Esophagus mucosa (tissue), 1 donor: ENCODE results near the gene FAM216A. TPM values are rescaled to one million over a fixed set of nuclear protein-coding genes. Genes with fewer than 3 reads are reported as not detected.
"Not testable (repeated sequence)": the region's sequence is repeated elsewhere in the genome, so short reads cannot be mapped to it uniquely, and the experiment has no call there.

ENCODE experiments used
- ATAC-seq: fragments of 200-7000 bp; cut with Tn5 transposase; one replicate; pipeline ENCODE4 v1.9.1; 2020
- total RNA-seq: library from RNA; stranded (reverse); gene quantifications from one replicate; pipeline ENCODE4 v1.2.4, GENCODE V29; 2023
- donor health status: DM: yes; HTN: yes; CAD: no.

Gene FAM216A, protein sequence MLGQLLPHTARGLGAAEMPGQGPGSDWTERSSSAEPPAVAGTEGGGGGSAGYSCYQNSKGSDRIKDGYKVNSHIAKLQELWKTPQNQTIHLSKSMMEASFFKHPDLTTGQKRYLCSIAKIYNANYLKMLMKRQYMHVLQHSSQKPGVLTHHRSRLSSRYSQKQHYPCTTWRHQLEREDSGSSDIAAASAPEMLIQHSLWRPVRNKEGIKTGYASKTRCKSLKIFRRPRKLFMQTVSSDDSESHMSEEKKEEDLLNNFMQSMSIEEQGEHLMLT
- total RNA-seq = 2.2 TPM

DNA sequence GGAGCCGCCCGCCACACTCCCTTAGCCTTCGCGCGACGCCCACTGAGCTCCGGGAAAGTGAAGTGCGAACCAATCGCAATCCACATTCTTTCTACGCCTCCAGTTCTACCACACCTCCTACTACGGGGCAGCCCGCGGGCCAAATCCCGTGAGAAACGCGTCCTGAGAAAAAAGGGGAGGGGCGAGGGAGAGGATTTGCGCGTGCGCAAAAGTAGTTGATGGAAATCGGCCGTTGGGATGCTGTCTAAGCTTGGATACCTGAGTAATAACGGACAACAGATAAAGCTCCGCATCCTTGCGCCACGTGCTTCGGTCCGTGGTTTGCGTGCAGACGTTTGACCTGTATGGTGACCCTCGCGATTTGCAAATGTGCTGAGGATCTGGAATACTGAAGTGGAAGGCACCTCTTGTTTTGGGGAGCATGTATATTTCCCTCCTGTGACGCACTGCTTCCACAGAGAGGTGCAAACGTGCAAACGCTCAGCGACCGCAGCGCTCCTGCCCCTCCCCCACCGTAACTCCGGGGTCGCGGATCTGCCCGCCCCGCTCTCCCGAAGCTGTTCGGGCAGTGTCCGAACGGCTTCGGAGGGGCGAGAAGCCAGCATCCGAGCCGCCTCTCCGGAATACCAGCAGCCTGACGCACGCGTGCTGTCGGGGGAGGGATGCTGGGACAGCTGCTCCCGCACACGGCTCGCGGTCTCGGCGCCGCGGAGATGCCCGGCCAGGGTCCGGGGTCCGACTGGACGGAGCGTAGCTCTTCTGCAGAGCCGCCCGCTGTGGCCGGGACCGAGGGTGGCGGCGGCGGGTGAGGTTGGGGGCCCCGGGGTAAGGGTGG is at the start of gene FAM216A, which contains the start of gene GPN3:
Gene FAM216A, plus strand, starts transcription at position 632 of the 835 bp plus-strand sequence. Its CDS starts 31 bp downstream, at position 663.
Gene GPN3, minus strand, starts transcription at position 44 of the 835 bp plus-strand sequence. CDS start 54 bp downstream, outside the sequence.
- ATAC-seq = peak; percentile 98

DNA sequence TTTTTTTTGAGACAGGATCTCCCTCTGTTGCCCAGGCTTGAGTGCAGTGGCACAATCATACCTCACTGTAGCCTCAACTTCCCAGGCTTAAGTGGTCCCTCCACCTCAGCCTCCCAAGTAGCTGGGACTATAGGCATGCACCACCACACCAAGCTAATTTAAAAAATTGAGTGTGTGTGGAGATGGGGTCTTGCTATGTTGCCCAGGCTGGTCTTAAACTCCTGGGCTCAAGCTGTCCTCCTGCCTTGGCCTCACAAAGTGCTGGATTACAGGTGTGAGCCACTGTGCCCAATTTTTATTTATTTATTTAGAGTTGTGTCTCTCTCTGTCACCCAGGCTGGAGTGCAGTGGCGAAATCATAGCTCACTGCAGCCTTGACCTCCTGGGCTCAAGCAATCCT is 48.0 kb upstream of the FAM216A start:
- not testable (repeated sequence) for ATAC-seq

DNA sequence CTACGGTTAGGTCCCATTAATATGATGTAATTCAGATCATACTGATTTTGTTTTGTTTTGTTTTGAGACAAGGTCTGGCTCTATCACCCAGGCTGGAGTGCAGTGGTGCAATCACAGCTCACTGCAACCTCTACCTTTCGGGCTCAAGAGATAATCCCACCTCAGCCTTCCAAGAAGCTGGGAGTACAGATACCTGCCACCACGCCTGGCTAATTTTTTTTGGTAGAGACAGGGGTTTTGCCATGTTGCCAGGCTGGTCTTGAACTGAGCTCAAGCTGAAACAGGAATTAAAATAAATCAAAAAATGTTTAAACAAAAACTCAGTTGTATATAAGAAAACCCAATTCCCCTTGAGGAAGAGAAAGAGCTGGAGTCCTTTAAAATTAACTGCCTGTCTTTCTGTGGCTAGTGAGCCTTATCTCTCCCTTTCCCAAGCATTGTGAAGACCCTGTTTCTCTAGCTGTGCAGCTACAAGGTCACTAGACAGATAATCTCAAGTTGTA is 47.4 kb upstream of the FAM216A start:
- ATAC-seq = no peak

DNA sequence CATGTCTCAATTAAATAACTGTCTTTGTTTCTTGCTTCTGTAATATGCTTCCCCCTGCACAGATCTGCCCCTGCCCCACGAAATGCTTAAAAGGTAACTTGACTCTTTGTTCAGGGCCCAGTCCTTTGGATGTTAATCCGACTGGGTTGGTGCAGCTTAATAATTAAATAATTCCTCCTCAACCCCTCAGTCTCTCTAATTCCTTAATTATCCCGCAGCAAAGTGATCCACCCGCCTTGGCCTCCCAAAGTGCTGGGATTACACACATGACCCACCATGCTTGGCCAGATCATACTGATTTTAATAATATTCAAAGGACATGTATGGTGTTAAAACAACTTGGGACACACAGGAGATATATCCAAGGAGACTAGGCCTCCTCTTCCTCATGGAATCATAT is 46.9 kb upstream of the FAM216A start:
- ATAC-seq = no peak

DNA sequence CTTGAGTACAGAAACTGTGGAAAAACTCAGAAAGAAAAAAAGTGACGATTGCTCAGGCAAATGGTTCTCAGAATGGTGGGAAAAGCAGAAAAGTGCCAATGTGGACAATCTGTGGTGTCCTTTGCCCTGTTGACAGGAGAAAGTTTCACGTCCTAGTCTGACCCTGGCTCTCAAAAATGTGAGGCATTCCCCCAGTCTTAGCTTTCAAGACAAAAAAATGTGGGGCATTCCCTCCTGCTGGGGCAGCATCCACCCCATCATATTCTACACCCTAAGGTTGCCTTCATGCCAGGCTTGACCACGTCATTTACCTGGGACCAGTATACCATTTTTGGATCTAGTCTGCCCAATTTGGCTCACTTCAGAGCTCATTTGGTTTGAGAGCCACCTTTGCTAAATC is 44.4 kb upstream of the FAM216A start:
- ATAC-seq = no peak

DNA sequence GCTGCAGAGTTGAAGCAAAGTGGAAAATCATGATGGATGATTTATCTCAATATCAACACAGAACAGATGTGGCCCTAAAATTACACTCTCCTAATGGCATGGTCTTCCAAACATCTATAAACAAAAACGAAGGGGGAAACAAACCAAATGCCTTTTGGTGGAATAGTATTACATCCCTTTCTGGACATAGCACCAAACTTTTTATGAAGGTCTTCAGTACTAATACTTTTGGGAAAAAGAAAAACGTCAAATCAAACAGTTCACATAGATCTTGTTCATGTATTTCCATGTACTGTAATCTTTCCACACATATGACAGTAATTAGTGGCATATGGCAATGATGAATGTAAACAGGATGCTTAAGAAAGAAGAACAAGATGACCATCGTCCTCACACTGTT is 42.2 kb upstream of the FAM216A start:
- ATAC-seq = no peak

DNA sequence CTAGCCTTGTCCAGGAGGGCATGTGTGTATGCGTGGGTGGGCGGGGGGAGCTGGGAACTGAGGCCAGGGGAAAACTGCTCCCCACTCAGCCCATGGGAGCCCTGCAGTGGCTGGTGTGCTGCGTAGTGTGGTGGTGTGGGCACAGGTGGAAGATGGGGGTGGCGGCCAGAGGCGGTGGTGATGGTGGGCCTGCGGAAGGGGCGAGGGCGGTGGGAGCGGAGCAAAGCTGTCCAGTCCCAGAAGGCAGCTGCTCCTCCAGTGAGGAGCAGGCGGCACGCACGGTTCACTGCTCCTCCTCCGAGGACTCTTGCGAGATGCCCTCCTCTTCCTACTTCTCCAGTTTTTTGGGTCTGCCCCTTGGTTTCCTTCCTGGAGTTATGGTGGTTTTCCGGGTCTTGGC is 39.0 kb upstream of the FAM216A start:
- not testable (repeated sequence) for ATAC-seq

DNA sequence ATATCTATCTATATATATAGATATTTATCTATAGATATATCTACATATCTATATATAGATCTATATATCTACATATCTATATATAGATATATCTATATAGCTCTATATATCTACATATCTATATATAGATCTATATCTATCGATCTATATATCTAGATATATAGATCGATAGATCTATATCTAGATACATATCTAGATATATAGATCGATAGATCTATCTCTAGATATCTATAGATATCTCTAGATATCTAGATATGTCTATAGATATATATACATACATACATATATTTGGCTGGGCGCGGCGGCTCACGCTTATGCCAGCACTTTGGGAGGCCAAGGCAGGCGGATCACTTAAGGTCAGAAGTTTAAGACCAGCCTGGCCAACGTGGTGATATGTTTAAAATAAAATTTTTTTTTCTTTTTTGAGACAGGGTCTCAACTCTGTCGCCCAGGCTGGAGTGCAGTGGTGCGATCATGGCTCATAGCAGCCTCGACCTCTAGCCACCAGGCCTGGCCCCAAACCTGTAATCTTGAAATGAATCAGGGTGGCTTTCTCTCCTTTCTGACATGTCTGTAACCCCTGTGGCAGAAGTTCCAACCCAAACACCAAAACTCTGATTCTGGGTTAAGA is 36.6 kb upstream of the FAM216A start:
- ATAC-seq = no peak

DNA sequence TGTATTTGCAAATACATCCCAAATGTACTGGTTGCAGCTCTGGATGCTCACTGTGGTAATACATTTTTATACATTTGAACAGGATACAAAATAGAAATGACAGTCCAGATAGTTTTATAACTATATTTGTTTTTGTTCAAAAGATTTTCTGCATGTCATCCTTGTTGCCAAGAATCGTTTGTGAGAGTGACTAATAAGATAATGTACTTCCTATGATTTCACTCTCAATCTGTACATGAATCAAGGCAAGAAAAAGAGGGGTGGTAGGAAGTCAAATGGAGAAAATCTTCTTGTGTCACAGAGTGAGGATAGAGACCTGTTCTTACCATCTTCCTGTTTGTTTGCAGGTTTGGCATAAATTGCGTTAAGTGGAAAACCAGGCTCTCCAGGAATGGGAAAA is 32.4 kb upstream of the FAM216A start:
- ATAC-seq = no peak

DNA sequence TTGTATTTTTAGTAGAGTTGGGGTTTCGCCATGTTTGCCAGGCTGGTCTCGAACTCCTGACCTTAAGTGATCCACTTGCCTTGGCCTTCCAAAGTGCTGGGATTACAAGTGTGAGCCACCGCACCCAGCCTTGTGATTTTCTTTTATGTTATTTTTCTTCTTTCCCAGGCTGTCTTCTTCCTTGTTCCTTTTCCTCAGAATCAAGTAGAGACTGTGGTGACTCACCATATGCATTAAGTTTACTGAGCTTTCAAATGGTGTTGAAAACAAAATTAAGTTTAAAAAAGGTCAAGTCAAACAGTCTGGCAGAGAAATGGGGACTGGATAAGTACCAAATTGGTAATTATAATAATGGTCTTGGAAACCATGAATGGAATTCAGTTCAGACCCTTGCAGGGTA is 24.2 kb upstream of the FAM216A start:
- ATAC-seq = peak; percentile 64

DNA sequence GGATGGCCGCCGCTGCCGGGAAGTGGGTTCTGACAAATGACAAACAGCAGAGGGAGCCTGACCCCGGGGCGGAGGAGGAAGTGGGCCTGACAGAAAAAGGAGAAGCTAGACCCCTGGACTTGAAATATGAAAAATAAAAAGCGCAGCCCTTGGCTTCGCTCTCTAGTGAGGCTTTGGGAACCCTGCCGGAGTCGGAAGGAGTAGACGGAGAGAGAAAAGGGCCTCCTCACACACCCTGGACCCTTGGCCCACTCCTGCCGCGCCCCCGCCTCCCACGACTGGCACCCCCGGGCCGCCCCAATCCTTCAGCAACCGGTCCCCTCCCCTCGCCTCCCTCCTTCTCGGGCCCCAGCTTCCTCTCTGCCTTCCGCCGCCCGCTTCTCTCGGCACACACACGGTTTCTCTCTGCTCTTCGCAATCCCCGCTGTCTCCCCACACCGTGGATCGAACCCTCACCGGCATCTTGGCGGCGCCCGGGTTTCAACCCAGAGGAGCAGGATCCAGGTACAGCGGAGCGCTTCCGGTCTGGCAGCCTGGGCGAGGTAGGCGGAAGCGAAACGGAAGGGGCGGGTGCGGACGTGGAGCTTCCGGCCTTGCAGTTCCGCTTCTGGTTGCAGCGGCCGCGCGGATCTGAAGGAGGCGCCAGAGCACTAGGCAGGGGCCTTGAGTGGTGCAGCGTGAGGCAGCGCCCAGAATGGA is 18.7 kb upstream of the FAM216A start, which contains the start of gene ARPC3:
Gene ARPC3, minus strand, starts transcription at position 539 of the 699 bp plus-strand sequence. Its CDS starts 77 bp downstream, at position 462.
- peak; percentile 98 for ATAC-seq

DNA sequence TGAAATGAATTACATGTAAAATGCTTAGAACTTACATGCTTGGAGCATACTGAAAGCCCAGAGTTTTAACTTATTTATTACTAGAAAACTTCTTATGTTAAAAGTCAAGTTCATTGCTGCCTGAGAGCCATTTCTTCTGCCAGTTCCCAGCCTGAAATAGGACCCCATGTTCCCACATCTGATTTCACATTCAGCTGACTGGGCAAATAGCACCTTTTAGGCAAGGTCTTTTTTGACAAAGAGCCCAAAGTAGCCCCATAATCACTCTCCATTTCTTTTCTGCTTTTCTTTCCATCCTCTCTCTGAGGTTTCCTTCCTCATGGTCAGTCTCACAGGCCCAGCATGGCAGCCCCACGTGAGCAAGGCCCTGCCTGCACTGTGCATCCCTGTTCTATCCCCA is 17.4 kb upstream of the FAM216A start:
- ATAC-seq = no peak

DNA sequence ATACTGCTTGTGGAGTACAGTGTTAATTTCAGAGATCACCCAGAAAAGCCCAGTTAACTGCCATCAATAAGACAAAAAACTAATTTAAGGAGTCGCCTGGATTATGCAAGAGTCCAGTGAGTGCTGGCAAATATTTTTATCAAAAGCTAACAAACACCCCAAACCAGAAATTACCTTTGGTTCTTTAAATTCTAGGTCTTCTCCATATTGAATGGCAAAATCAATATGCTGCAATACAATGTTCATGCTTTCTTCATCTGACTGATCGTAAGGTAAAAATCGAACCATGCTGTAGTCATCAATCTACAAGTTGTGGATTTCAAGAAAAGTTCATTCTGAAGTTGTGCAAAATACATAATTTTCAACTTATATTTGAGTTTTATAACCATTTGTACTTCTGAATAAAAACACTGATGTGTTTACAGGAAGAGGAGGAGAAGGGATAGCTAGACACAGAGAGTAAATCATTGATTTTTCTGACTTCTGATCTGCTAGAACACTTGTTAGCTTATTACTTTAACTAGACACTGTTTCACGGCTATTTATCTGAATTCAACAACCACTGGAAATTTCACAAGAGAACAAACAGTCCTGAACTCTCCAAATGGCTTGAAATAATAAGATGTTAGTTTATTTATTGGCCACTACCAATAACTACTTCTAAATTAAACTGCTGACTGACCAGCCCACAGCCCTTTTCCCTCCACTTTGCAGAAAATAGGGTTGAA is 14.9 kb upstream of the FAM216A start:
- no peak for ATAC-seq

DNA sequence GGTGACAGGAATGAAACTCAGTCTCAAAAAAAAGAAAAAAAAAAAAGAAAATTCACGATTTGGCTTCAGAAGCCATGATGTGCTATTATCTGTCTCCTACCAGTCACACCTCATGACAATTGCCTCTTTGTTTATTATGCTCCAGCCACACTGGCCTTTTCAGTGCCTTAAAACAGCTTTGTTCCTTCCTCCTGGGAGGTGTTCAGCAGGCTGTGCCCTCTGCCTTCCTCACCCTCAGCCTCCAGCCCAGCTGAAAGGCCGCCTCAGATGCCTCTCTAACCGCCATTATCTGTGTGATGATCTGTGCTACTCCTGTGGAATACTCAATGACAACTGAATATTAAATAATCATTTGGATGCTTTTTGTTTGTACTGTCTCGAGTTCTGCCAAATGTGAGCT is 9.9 kb upstream of the FAM216A start:
- ATAC-seq = no peak

DNA sequence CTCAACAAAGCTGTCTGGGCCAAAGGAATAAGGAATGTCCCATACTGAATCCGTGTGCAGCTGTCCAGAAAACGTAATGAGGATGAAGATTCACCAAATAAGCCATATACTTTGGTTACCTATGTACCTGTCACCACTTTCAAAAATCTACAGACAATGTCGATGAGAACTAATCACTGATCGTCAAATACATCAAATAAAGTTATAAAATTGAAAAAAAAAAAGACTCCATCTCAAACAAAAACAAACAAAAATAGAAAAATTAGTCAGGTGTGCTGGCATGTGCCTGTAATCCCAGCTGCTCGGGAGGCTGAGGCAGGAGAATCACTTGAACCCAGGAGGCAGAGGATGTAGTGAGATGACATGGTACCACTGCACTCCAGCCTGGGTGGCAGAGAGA is 7.5 kb upstream of the FAM216A start:
- not testable (repeated sequence) for ATAC-seq

DNA sequence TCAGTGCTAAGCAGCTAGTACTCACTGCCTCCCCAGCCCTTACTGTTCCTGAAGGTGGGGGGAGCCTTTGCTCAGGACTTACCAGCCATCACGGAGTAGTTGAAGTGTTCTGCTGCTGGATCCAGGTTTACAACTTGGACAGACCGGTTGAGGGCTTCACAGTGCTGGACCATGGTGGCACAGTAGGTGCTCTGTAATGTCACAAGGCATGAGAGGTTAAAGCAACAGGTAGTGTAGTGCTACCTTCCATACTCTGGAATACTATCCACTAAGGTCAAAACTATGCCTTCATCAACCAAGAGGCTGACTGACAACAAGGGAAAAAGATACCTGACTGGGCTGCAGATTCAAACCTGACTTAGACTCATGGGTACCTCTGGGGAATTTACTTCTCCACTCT is 3.6 kb upstream of the FAM216A start:
- no peak for ATAC-seq

DNA sequence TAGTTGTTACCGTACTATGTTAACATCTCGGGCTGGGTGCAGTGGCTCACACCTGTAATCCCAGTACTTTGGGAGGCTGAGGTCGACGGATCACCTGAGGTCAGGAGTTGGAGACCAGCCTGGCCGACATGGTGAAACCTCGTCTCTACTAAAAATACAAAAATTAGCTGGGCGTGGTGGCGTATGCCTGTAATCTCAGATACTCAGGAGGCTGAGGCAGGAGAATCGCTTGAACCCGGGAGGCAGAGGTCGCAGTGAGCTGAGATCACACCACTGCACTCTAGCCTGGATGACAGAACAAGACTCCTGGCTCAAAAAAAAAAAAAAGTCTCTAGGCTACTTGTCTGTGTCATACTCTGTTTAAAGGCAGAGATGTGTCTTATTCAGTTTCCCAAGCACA is 2.9 kb upstream of the FAM216A start:
- ATAC-seq = not testable (repeated sequence)

DNA sequence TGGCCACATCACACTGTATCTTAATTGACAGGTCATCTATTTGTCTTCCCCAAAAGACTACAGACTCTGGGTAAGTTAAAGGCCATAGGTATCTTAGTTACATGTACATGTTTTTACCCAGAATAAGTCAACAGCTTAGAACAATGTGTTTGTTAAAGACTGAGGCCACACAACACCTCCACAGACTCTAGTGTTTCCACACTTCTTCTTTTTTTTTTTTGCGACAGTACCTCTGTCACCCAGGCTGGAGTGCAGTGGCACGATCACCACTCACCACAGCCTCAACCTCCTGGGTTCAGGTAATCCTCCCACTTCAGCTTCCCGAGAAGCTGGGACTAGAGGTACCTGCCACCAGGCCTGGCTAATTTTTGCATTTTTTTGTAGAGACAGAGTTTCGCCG is 1.9 kb upstream of the FAM216A start:
- ATAC-seq = no peak

DNA sequence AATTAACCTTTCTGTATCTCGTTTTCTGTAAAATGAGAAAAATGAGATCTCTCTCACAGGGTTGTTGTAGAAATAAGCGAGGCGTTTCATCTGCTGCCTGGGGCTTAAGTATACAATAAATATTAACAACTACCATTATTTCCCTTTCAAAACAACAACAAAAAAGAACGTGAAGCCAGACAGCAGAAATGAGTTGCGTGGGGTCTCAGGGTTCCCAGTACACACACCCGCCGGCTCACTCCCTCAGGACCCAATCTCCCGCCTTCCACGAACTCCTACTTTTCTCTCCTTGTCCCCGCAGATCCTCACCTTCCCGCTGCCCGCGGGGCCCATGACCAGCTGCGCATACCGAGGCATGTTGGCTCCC is 815 bp upstream of the FAM216A start:
- no peak for ATAC-seq

DNA sequence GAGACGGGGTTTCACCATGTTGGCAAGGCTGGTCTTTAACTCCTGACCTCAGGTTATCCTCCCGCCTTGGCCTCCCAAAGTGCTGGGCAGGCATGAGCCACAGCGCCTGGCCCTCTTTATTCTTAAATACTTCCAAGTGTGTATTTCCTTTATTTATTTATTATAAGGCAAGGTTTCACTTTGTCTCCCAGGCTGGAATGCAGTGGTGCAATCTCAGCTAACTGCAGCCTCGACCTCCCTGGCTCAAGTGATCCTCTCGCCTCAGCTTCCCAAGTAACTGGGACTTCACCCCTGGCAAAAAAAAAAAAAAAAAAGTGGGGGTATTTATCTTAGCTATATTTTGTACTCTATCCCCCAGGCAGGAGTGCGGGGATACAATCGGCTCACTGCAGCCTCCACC is 6.8 kb downstream of the FAM216A start:
- ATAC-seq = no peak

DNA sequence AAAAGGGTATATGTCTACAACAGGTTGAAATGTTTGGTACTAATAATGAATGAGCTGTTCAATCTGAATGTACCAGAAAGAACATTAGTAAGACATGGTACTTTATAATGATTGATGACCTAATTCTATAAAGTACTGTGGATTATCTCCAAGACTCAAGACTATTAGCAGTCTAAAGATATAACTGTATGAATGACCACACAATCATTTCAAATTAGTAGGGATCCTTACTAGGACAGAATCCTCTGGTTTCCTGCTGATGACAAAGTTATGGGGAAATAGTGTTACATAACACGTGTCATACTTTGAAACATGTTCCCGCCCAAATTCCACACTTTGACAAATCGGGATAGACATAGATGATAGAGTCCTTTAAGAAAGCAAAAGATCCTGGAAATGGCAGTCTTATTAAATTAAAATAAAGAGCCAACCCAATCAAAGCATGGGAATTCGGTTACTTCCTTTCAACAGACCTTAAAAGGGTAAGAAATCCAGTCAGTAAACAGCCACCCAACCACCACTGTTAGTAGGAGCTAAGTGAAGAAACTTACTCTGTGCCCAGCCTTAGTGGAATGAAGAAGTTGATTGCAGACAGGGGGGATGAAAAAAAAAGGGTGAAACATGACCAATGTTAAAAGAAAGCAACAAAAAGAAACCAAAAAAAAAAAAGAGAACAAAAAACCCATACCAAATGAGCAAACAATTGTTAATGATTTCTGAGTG is 30.5 kb downstream of the FAM216A start:
- ATAC-seq = peak; percentile 6
